Loucy (cell line): ENCODE data around the gene GLOD5.

Experiments
- H2AFZ ChIP-seq: fragments of 200-600 bp; sonication (generic); 2 replicates; pipeline ENCODE4 v1.6.0; 2016; ENCODE audit warnings: antibody characterized with exemption, mild to moderate bottlenecking, low read length, moderate library complexity
- H3F3A ChIP-seq: fragments of 200-600 bp; 2 replicates; pipeline ENCODE4 v1.6.0; 2016; ENCODE audit warnings: antibody characterized with exemption, low read depth, mild to moderate bottlenecking
- H3K27me3 ChIP-seq: fragments of 200-600 bp; sonication (generic); 2 replicates; pipeline ENCODE4 v1.6.1; 2014; ENCODE audit warnings: low read length, mild to moderate bottlenecking; ENCODE audit not compliant: insufficient read depth, poor library complexity, severe bottlenecking
- H3K36me3 ChIP-seq: fragments of 200-600 bp; sonication (generic); 2 replicates; pipeline ENCODE4 v1.6.1; 2016; ENCODE audit warnings: low read length; ENCODE audit not compliant: insufficient read depth
- H3K4me1 ChIP-seq: fragments of 200-600 bp; sonication (generic); 2 replicates; pipeline ENCODE4 v1.5.1; 2014; ENCODE audit warnings: low read length, mild to moderate bottlenecking; ENCODE audit not compliant: insufficient read depth, poor library complexity, severe bottlenecking
- H3K4me2 ChIP-seq: fragments of 200-600 bp; sonication (generic); 2 replicates; pipeline ENCODE4 v1.6.0; 2014; ENCODE audit warnings: antibody characterized with exemption, low read length, low read depth, mild to moderate bottlenecking; ENCODE audit not compliant: poor library complexity, severe bottlenecking
- H3K4me3 ChIP-seq: fragments of 200-600 bp; sonication (generic); 2 replicates; pipeline ENCODE4 v1.5.1; 2014; ENCODE audit warnings: low read length, mild to moderate bottlenecking, mixed read lengths; ENCODE audit not compliant: poor library complexity, severe bottlenecking
- H3K79me2 ChIP-seq: fragments of 200-600 bp; sonication (generic); 2 replicates; pipeline ENCODE4 v1.6.1; 2014; ENCODE audit warnings: low read length; ENCODE audit not compliant: insufficient read depth
- H3K9ac ChIP-seq: fragments of 200-600 bp; sonication (generic); 2 replicates; pipeline ENCODE4 v1.6.0; 2014; ENCODE audit warnings: mild to moderate bottlenecking, low read depth, low read length, moderate library complexity; ENCODE audit not compliant: poor library complexity, severe bottlenecking
- H3K9me2 ChIP-seq: fragments of 200-600 bp; sonication (generic); replicated peaks from 2 replicates; pipeline ENCODE4 v1.6.1; 2016; ENCODE audit warnings: low read depth, low read length, mixed read lengths
- H3K9me3 ChIP-seq: fragments of 200-600 bp; sonication (generic); 2 replicates; pipeline ENCODE4 v1.6.1; 2014; ENCODE audit warnings: mild to moderate bottlenecking, antibody characterized with exemption, low read length, low read depth; ENCODE audit not compliant: insufficient read depth
- H4K20me1 ChIP-seq: fragments of 200-600 bp; sonication (generic); 2 replicates; pipeline ENCODE4 v1.6.0; 2014; ENCODE audit warnings: antibody characterized with exemption, low read length, mild to moderate bottlenecking; ENCODE audit not compliant: insufficient read depth, poor library complexity, severe bottlenecking
- EZH2phosphoT487 ChIP-seq: fragments of 200-600 bp; IDR thresholded peaks from 2 replicates; pipeline ENCODE4 v1.6.1; 2018; ENCODE audit warnings: antibody characterized with exemption, mild to moderate bottlenecking, moderate library complexity, borderline replicate concordance
- TF ChIP-seq, protein P1 (sequence below): fragments of 200-600 bp; sonication (generic); conservative IDR thresholded peaks from 2 replicates; pipeline ENCODE4 v1.5.1; 2014; ENCODE audit warnings: mild to moderate bottlenecking, antibody characterized with exemption, low read length

GLOD5 gene

GRCh38 chrX:48792219-48792618, 30.7 kb downstream of the GLOD5 start:
- no peak overlapping the region for H3K4me3 ChIP-seq
- H3K36me3 ChIP-seq, result no peaks in the 10 kb centered on the region
- no peaks in the 10 kb centered on the region for H3K4me1 ChIP-seq
- H2AFZ ChIP-seq, result no peak overlapping the region
- no peaks in the 10 kb centered on the region for H3K9me3 ChIP-seq
- TF ChIP-seq, protein P1, sequence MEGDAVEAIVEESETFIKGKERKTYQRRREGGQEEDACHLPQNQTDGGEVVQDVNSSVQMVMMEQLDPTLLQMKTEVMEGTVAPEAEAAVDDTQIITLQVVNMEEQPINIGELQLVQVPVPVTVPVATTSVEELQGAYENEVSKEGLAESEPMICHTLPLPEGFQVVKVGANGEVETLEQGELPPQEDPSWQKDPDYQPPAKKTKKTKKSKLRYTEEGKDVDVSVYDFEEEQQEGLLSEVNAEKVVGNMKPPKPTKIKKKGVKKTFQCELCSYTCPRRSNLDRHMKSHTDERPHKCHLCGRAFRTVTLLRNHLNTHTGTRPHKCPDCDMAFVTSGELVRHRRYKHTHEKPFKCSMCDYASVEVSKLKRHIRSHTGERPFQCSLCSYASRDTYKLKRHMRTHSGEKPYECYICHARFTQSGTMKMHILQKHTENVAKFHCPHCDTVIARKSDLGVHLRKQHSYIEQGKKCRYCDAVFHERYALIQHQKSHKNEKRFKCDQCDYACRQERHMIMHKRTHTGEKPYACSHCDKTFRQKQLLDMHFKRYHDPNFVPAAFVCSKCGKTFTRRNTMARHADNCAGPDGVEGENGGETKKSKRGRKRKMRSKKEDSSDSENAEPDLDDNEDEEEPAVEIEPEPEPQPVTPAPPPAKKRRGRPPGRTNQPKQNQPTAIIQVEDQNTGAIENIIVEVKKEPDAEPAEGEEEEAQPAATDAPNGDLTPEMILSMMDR, result no peak
- no peak for TF ChIP-seq EZH2phosphoT487
- H3F3A ChIP-seq, result no peaks in the 10 kb centered on the region
- H3K9ac ChIP-seq, result no peak overlapping the region
- no peak overlapping the region for H3K4me2 ChIP-seq
- no peaks in the 10 kb centered on the region for H3K27me3 ChIP-seq
- no peaks in the 10 kb centered on the region for H3K79me2 ChIP-seq
- no peaks in the 10 kb centered on the region for H4K20me1 ChIP-seq
- H3K9me2 ChIP-seq, result no peaks in the 10 kb centered on the region

GRCh38 chrX:48793935-48794334, 32.4 kb downstream of the GLOD5 start:
- Histone ChIP-seq H3K9me2 (no peaks in the 10 kb centered on the region), H3F3A (no peaks in the 10 kb centered on the region), H3K27me3 (no peaks in the 10 kb centered on the region), H3K9me3 (no peaks in the 10 kb centered on the region), H3K9ac (no peak overlapping the region), H3K4me2 (no peak overlapping the region), H4K20me1 (no peaks in the 10 kb centered on the region), H3K36me3 (no peaks in the 10 kb centered on the region), H3K4me1 (no peaks in the 10 kb centered on the region), H2AFZ (no peak overlapping the region), H3K4me3 (no peak overlapping the region), H3K79me2 (no peaks in the 10 kb centered on the region)
- no peak for TF ChIP-seq EZH2phosphoT487
- TF ChIP-seq, protein P1, result no peak

DNA sequence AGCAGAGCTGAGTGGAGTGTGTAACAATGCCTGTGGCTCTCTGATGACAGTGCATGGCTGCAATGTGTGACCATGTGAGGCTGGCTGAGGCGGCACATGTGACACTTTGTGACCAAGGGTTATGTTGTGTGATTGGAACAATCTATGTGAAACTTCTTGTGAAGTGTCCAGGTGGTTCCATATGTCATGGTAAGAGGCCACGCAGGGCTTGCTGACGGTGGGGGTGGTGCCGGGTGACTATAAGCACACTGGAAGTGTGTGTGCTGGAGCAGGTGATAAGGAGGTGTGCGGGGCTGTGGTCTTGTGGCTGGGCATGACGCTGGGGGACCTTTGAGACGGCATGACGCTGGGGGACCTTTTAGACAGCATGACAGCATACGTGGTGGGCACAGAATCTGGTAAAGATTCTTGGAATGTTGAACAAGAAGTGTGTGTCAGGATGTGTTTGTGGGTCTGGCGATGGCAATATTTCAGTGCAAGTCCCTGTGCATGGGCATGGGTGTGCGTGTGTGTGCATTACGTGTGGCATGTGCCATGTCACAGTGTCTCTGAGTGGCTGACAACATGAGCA, 32.9 kb downstream of the GLOD5 start:
- Histone ChIP-seq H3K9ac (no peak overlapping the region), H3K9me2 (no peaks in the 10 kb centered on the region), H3F3A (no peaks in the 10 kb centered on the region), H3K4me1 (no peaks in the 10 kb centered on the region), H4K20me1 (no peaks in the 10 kb centered on the region), H3K27me3 (no peaks in the 10 kb centered on the region), H3K4me2 (no peak overlapping the region), H3K36me3 (no peaks in the 10 kb centered on the region), H3K79me2 (no peaks in the 10 kb centered on the region), H3K4me3 (no peak overlapping the region), H2AFZ (no peak overlapping the region), H3K9me3 (no peaks in the 10 kb centered on the region)
- TF ChIP-seq EZH2phosphoT487, result no peak
- TF ChIP-seq, protein P1, result no peak
